PFSK-1 (cell line): ENCODE data around the gene MGAT4B.

Experiments
- FOXP2 ChIP-seq: optimal IDR thresholded peaks from 2 replicates; pipeline ENCODE3; 2011; ENCODE audit warnings: borderline replicate concordance, control low read depth, inconsistent platforms; ENCODE audit not compliant: insufficient read depth; ENCODE audit errors: extremely low read length, extremely low read depth
- POLR2AphosphoS5 ChIP-seq: IDR thresholded peaks from 2 replicates; pipeline ENCODE4 v1.6.1; 2012; ENCODE audit warnings: low read depth, mild to moderate bottlenecking, control low read depth, low read length, moderate library complexity
- REST ChIP-seq, 2 experiments: IDR thresholded peaks; 2 replicates each; pipeline versions ENCODE4 v1.6.1 to v1.8.0; 2011 to 2012; ENCODE audit warnings: low read depth in 2 of 2, low read length in 2 of 2, control low read depth in 1 of 2, inconsistent platforms in 1 of 2, mild to moderate bottlenecking in 1 of 2, moderate library complexity in 1 of 2; ENCODE audit not compliant: insufficient read depth in 1 of 2
- SIN3A ChIP-seq: IDR thresholded peaks from 2 replicates; pipeline ENCODE4 v1.6.1; 2012; ENCODE audit warnings: mild to moderate bottlenecking, low read length, moderate library complexity, borderline replicate concordance; ENCODE audit not compliant: insufficient read depth
- TAF1 ChIP-seq: IDR thresholded peaks from 2 replicates; pipeline ENCODE4 v1.6.1; 2012; ENCODE audit warnings: low read length, control low read depth, borderline replicate concordance; ENCODE audit not compliant: insufficient read depth

MGAT4B gene

GRCh38 chr5:179795863-179796833 is 10.5 kb downstream of the MGAT4B start:
- TF ChIP-seq REST (IDR thresholded peaks at IDR 0.05; ENCODE audit: insufficient read depth in 1 of 2, low read depth in 2 of 2, low read length in 2 of 2) (no peak), TAF1 (no peak), POLR2AphosphoS5 (no peak; the same call in 1 of the 2 replicates), FOXP2 (no peak), SIN3A (no peak)

- TF ChIP-seq POLR2AphosphoS5: no peak
- TF ChIP-seq TAF1: no peak
- TF ChIP-seq REST (IDR thresholded peaks at IDR 0.05; ENCODE audit: insufficient read depth in 1 of 2, low read depth in 2 of 2, low read length in 2 of 2): no peak
- TF ChIP-seq SIN3A: no peak
- no peak for TF ChIP-seq FOXP2
These were observed 11.4 kb downstream of the MGAT4B start for GRCh38 chr5:179795049-179795862.

- TF ChIP-seq FOXP2 (no peak), TAF1 (no peak), REST (IDR thresholded peaks at IDR 0.05; ENCODE audit: insufficient read depth in 1 of 2, low read depth in 2 of 2, low read length in 2 of 2) (no peak), POLR2AphosphoS5 (no peak), SIN3A (no peak)
These were observed 12.1 kb downstream of the MGAT4B start for GRCh38 chr5:179794575-179794974.

- no peak for TF ChIP-seq REST (IDR thresholded peaks at IDR 0.05; ENCODE audit: insufficient read depth in 1 of 2, low read depth in 2 of 2, low read length in 2 of 2)
These were observed 12.5 kb downstream of the MGAT4B start for GRCh38 chr5:179794171-179794570.
